Germinal center (tissue), 1 donor: ENCODE data around the gene DHFR.

Experiments used
- DNase-seq: peaks from one replicate; pipeline ENCODE4 v3.0.0; 2012; ENCODE audit warnings: mixed read lengths, low spot score

Gene DHFR

DNA sequence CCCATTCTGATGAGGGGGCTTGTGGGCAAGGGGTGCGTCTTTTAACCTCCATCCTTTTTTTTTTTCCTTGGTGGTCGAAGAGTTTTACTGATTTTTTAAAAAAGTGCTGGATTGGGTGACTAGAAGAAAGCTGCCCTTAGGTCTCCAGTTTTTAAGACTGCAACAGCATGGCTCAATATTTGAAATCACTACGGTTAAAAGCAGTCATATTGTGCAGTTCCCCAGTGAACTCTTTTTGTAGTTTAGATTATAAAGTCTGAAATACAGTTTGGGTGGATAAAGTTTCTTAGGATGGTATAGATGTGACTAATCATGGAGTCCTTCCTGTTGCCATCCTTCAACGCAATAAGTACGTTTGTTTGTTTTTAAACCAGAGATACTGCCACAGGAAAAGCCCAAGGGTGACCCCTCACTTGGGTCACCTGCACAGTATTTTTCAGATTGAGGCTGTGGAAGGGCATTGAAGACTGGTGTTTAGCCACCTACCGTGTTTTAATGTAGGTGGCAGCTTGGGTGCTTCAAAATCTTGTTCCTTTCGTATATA lies 520 bp upstream of the DHFR start:
- no peak for DNase-seq

DNA sequence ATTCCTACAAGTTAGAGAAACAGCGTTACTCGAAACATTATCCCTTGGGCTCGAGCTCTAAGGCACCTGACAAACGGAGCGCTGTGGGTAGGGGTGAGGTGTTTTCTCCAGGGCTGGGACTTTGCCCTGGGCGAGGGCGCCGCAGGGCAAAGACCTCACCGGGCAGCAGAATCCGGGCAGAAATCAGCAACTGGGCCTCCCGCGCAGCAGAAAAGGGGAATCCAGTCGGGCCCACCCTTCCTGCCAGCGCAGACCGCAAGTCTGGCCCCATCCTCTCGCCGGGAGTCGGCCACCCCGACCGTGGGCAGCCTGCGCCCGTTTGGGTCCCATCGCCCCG lies 761 bp downstream of the DHFR start:
- peak; percentile 23 for DNase-seq

DNA sequence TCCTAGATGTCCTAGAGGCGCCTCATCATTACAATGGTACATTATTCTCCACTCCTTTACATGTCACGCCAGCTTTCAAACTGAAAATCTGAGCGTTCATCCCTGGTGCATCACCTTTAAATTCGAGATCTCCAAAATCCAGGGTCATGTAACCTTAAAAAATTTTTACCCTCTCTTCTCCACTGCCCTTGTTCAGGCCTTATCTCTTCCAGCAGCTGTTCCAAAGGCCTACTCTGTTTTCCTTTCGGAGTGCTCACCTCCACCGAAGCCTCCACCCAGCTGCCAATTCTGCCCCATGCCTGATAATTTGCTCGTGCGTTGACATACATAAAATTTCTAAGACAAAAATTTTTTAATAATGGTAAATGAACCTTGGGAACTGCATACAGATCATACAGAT lies 1.3 kb downstream of the DHFR start:
- DNase-seq: no peak

DNA sequence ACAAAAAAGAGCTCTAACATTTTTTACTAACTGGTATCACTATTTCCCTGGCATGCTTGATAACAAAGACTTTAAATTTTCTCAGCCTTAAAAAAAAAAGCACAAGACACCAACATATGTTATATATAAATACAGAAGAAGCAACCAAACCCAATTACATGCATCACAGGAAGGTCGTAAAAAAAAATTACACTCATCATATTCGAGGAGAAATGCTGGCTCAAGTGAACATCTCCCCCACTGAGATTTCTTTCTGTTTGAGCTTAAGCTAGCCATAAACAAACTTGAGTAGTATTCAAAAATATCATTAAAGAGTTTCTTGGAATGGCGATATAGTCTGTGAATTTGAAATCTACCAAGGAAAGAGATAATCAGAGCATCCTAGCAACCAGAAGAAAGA lies 7.9 kb downstream of the DHFR start:
- no peak for DNase-seq

DNA sequence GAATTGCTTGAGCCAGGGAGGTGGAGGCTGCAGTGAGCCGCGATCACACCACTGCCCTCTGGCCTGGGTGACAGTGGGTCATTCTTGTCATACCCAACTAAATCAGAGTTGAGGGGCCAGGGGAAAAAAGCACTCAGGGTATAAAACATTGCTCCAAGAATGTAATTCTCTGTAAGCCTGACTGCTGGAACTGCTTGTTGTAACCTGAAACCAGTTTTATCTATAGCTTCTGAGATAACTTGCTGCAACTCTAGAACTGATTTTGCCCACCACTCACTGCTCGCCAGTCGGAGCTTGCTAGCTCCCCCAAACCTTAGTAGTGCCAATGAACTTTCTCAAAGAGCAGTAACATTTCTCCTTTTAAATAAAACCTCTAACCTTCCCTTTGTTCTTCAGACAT lies 9.9 kb downstream of the DHFR start:
- no peak for DNase-seq

DNA sequence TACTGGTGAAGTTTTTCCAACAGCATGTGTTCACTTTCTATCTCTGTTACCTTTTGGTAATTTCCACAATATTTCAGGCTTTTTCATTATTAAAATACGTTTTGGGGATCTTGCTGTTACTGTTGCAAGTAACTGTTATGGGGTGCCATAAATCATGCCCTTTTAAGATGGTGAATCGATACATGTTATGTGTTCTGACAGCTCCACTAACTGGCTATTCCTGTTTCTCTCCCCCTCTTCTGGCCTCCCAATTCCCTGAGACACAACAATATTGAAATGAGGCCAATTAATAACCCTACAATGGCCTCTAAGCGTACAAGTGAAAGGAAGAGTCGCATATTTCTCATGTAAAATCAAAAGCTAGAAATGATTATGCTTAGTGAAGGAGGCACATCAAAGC lies 13.4 kb downstream of the DHFR start:
- no peak for DNase-seq

DNA sequence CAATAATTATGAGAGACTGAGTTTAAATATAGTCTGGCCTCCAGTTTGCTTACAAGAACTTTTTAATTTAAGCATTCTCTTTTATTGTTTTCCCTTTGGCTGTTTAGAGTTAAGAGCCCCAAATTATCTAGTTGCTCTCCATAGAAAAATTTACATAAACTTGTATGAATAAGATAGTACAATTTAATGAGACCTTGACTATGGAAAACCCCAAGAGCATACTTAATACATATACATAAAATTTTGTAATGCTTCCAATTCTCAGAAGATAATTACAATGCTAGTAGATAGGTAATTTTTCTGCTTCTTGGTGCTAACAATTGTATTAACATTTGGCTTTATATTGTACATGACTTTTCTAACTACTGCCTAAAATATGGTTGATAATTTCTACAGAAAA lies 20.6 kb downstream of the DHFR start:
- no peak for DNase-seq

DNA sequence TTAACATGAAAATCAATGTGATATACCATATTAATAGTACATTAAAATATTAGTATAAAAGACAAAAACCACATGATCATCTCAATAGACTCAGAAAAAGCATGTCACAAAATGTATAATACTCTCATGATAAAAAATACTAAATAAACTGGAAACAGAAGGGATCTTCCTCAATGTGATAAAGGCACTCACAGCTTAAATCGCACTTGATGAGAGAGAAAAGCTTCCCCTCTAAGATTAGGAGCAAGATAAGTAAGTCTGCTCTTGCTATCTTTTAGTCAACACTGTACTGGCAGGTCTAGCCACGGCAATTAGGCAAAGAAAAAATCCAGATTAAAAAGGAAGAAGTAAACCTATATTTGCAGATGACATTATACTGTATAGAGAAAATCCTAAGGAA lies 22.1 kb downstream of the DHFR start:
- no peak for DNase-seq

DNA sequence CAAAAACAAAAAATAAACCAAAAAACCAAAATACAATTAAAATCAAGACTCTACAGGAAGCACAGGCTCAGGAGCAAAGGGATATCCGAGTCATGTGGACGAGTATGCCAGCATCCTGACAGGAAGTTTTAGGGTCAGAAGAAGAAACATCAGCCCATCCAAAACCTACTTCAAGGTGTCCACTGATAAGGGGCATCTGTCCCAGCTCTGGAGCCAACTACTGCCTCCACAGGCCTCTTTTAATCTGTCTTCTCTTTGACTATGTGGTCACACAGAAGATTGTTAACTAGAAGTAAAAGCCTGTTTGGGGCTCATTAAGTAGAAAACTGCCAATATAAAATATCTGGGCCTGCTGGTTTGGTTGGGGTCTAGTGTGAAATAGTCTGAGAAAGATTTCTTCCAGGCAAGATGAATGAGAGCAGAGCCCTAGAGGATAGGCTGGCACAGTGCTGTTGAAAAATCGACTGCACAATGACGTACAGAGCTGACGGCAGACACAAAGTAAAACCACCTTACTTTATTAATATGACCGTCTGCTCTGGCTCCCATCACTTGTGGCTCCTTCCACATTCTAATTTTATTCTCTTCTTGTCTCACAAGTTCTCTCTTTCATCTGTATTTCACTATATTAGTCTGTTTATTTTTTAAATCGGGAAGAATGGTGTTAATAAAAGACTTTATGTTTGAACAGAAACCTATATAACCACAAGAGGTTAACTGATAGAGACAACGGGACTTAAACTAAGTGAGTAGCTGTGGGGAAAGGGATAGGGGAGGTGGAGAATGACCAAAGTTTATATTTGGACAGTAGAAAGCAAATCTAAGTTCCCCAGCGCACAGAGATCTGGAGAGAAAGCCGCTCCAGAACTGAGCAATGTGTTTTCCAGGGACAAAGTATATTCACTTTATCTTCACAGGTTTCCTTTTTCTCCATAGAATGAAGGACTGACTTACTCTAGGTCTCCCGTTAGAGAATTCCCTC lies 23.2 kb downstream of the DHFR start:
- DNase-seq: no peak

DNA sequence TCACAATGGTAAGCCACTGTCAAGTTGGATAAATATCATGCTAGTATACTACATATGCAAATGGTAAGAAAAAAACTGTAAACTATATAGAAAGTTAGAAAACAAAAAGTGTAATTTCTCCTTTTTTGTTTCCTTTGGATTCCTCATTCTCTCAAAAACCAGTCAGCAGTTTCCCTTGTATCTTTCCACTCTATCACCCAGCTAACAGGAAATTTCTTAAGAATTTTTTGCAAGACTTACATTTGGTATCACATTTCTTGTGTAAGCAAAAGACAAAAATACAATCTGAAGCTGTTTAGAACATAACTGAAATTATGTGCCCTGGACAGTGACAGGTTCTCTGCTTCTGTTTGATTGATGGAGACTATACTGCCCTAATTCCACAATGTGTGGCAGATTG lies 25.5 kb downstream of the DHFR start:
- no peak for DNase-seq

DNA sequence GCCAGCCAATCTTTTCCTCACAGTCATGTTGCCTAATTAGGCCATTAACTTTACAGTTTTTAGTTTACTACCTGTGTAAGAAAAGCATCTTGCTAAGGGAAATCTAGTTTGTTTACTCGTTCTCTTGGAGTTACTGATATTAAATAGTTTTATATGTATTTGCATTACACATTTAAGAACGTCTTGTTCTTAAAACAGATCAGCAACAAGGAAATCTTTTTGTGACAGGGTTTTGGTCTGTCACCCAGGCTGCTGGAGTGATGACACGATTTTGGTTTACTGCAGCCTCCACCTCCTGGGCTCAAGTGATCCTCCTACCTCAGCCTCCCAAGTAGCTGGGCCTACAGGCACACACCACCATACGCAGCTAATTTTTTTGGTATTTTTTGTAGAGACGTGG lies 29.6 kb downstream of the DHFR start:
- DNase-seq: no peak

DNA sequence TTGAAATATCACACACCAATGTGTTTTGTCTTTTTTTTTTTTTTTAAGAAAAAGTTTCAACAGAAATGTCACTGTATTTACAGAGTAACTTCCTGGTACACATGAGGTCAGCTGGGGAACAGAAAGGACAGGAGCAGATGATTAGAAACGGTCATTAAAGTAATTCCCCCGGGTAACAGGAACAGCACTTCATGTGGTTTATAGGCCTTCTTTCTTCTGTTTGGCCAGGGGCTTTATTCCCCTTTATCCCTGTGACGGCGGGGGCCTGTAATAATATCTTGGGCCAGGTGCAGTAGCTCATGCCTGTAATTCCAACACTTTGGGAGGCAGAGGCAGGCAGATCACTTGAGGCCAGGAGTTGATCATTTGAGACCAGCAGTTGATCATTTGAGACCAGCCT lies 30.8 kb downstream of the DHFR start:
- no peak for DNase-seq

DNA sequence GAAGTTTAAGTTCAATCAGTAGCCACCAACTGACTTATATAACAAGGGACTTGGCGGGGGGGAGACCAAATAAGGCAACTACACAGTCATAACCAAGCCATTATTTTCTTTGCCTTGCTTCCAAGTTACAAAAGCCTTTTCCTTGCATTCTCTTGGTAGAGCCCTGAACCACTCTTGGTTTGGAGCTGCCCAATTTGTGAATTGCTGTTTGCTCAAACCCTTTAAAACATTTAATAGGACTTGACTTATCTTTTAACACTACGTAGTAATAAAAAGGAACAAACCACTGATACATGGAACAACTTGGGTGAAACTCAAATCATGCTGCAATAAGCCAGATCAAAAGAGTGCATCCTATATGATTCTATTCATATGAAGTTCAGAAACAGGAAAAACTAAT lies 32.0 kb downstream of the DHFR start:
- no peak for DNase-seq

DNA sequence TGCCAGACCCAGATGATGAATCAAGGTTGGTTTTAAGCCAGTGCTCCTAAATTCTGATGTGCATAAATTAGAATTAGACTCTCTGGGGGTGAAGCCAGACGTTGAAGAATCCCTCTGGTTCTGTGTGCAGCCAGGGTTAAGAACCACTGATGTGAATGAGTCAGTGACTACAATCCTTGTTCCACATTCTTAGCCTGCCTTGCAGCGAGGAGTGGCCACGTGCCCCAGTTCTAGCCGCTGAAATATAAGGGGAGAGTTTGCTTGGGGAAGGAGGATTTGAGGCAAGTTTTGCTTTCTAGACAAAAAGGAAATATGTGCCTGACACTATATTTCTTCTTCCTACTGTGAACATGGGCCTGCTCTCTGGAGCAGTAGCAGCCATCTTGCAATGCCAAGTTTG lies 34.6 kb downstream of the DHFR start:
- DNase-seq: no peak

DNA sequence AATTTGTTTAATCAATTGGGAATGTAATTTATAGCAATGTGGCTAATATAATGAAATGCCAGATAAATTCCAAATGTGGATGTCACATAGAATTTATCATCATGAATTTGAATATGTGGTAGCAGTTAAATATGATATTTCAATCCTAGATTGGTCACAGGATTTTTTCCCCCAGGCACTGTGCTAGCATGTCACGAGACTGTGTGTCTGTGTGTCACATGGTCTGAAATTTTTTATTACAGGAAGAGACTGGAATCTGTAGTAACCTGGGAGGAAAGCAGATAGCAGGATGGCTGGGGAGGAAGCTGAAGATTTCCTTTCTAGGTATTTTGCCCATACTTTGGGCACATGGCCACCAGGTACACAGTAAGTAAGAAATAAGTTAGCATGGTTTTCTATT lies 35.7 kb downstream of the DHFR start:
- no peak for DNase-seq

DNA sequence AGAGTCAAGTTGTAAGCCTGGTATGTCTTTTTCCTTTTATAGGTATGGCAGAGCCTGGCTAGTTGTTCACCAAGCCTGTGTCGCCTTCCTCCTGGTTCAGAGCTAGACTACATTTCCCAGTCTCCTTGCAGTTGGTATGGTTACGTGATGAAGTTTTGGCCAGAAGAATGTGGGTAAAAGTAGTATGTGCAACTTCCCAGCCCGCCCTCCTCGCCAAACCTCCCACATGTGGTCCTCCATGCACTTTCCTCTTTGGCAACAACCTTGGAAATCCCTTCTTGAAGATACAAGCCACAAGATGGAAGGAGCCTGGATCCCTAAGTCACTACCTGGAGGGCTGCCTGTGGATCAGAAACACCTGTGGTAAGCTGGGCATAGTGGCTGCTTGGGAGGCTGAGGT lies 36.3 kb downstream of the DHFR start:
- no peak for DNase-seq

DNA sequence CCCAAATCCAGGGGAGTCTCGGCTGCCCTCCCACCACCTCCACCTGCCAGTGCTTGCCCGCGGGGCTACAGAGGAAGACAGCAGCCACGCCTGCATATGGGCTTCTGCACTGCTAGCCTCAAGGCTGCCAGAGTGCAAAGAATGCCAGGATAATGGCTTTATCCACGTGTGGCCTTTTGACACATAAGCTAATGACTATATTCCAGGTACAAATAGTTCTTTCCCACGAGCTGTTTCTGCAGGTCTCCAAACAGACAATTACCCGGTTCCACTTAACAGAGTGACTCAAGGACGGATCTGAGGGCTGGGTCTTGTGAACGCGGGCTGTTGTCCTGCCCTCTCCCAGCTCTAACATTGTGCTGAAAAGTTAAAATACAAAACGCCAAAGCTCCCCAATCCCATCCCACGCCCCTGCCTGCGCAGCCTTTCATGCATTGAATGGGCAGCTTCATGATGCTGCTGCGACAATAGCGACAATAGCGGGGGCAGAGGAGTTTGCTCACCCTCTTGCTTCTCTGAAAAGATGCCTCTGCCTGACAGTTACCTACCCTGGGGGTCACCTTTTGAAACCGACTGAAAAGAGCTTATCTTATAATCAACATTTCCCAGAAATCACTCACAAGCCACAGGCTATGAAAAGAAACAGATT lies 39.4 kb downstream of the DHFR start:
- no peak for DNase-seq

DNA sequence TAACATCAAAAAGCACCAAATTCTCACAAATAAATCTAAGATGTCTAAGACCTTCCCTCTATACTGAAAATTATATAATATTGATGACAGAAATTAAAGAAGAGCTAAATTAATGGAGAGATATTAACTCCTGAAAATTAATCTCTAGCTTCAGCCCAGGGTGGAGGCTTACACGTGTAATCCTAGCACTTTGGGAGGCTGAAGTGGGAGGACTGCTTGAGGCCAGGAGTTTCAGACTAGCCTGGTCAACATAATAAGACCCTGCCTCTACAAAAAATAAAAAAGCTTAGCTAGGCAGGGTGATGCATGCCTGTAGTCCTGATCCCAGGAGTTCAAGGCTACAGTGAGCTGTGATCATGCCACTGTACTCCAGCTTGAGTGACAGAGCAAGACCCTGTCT lies 45.1 kb downstream of the DHFR start:
- no peak for DNase-seq

DNA sequence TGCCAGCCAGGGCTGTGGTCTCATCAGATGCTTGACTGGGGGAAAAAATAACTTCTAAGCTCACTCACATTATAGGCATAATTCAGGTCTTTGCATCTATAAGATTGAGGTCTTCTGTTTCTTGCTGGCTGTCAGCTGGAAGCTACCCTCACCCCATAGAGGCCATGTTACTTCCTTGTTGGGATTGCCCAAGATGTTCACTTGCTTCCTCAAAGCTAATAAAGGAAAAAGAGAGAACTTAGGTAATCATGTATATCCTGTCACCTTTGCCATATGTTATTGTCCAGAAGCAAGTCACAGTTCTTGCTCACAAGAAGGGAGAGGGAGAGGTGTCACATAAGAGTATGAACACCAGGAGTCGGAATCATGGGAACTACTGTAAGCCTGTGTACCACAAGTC lies 46.1 kb downstream of the DHFR start:
- no peak for DNase-seq

DNA sequence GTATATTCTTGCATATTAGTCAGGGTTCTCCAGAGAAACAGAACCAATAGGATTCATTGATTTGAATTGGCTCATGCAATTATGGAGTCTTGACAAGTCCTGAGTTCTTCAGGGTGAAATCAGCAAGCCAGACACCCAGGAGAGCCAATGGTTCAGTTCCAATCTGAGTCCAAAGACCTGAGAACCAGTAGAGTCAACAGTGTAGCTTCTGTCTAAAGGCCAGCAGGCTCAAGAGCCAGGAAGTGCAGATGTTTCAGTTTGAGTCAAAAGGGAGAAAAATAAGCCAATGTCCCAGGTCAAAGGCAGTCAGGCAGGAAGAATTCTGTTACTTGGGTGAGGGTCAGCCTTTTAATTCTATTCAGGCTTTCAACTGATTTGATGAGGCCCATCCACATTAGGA lies 47.0 kb downstream of the DHFR start:
- DNase-seq: no peak

DNA sequence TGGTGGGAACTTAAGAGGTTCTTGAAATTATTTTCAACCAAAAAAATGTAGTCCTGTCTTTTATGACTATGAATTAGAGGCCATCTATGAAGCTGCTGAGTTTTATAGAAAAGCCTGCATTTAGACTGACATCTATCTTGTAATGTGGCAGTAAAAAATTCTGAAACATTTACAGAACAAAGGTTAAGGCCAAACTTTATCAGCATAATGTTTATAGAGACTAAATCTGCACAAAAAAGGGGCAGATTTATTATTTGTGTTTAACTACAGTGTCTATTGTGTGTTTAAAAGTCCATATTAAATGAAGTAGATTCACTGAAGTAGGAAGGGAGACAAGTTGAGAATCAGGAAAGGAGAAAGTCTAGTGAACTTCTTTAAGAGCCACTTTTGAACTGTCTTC lies 47.4 kb downstream of the DHFR start:
- DNase-seq: no peak

DNA sequence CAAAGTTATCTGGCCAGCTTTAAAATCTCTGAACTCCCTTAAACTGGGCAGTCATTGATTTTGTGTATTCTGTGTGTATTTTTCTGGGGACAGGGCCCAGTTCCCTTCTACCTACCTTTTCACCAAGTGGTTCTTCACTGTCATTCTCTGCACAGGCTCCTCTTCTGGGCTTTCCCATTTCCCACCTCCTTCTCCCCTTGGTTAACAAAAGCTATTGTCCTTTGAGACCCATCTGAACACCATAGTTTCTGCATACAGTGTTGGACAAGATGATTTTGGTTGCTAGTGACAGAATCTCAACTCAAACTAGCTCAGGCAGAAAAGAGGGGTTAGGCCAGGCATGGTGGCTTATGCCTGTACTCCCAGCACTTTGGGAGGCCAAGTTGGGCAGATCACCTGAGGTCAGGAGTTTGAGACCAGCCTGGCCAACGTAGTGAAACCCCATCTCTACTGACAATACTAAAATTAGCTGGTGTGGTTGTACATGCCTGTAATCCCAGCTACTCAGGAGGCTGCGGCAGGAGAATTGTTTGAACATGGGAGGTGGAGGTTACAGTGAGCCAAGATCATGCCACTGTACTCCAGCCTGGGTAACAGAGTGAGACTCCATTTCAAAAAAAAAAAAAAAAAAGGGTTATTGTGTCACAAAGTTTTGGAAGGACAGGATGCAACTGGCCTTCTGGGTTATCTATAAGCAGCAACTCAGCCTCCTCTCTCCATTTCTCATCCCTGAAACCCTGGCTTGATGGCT lies 53.7 kb downstream of the DHFR start:
- no peak for DNase-seq

DNA sequence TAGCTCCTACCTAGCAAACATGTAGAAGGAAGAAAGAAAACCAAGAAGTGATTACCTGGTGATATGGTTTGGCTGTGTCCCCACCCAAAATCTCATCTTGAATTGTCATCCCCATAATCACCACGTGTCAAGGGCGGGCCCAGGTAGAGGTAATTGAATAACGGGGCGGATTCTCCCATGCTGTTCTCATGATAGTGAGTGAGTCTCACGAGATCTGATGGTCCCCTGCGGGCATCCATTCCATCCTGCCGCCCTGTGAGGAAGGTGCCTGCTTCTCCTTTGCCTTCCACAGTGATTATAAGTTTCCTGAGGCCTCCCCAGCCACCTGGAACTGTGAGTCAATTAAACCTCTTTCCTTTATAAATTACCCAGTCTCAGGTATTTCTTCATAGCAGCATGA lies 57.3 kb downstream of the DHFR start:
- no peak for DNase-seq
